Measurements from ENCODE around the gene RBMS3.

DNA sequence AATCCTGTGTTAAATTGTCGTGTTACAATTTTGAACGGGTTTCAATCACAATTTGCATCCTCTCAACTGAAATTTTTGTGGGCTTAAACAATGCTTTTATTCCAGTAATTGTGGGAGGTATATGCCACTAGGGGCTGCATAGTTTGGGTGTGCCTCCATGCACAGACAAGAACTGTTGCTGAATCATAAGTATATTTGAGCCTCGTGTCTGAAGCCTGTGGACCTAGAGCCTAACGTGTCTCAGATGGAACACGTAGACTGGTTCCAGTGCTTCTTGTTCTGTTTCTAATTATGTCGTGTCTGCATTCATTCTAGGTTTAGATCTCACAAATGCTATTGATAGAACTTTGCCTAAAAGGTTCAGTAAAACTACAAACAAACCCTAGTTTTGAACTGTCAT lies 363.4 kb downstream of the RBMS3 start:
- TF ChIP-seq, protein P1, sequence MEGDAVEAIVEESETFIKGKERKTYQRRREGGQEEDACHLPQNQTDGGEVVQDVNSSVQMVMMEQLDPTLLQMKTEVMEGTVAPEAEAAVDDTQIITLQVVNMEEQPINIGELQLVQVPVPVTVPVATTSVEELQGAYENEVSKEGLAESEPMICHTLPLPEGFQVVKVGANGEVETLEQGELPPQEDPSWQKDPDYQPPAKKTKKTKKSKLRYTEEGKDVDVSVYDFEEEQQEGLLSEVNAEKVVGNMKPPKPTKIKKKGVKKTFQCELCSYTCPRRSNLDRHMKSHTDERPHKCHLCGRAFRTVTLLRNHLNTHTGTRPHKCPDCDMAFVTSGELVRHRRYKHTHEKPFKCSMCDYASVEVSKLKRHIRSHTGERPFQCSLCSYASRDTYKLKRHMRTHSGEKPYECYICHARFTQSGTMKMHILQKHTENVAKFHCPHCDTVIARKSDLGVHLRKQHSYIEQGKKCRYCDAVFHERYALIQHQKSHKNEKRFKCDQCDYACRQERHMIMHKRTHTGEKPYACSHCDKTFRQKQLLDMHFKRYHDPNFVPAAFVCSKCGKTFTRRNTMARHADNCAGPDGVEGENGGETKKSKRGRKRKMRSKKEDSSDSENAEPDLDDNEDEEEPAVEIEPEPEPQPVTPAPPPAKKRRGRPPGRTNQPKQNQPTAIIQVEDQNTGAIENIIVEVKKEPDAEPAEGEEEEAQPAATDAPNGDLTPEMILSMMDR (IDR thresholded peaks at IDR 0.05): no peak
- TF ChIP-seq POLR2A (IDR thresholded peaks at IDR 0.05): no peak

All from thyroid gland (tissue), 4 donors.